Lower leg skin (tissue), 4 donors: Measurements from ENCODE around the gene CWH43. TPM values are rescaled to one million over a fixed set of nuclear protein-coding genes. Genes with fewer than 3 reads are reported as not detected.

Experiments used
- DNase-seq, 2 donors: peaks; one replicate each; pipeline ENCODE4 v3.0.0-alpha.2; 2019; ENCODE audit warnings: low spot score in 2 of 2
- H3K4me3 ChIP-seq: fragments of 200-600 bp; sonication (generic); 2 replicates; pipeline ENCODE4 v1.5.1; 2017; ENCODE audit warnings: mild to moderate bottlenecking, low read depth; ENCODE audit not compliant: poor library complexity, severe bottlenecking
- POLR2A ChIP-seq, 2 donors: fragments of 450-650 bp; IDR thresholded peaks; one replicate each; pipeline ENCODE4 v1.6.1; 2016 to 2017; ENCODE audit warnings: antibody characterized with exemption in 2 of 2, mild to moderate bottlenecking in 1 of 2, moderate library complexity in 1 of 2
- WGBS, 2 donors: methylation state at CpG; one replicate each; pipeline ENCODE4 v1.1.5; 2018; 5-methylcytosine and 5-hydroxymethylcytosine counted together
- intact Hi-C: fragments of 100-400 bp; cut with DNase I; formaldehyde crosslinking; loops from one replicate; pipeline ENCODE4 v1.15.0; 2023; ENCODE audit warnings: low total_unique reads
- total RNA-seq, 4 donors: library from RNA; depleted of rRNA; stranded (reverse); fragments of >200 nt; gene quantifications; one replicate each; pipeline ENCODE4 v1.1.0, GENCODE V29; 2016
- TF ChIP-seq, protein P1 (sequence below), 3 donors: fragments of 450-650 bp; IDR thresholded peaks; one replicate each; pipeline ENCODE4 v1.5.1; 2016; ENCODE audit warnings: antibody characterized with exemption in 3 of 3, mild to moderate bottlenecking in 3 of 3, moderate library complexity in 2 of 3

The CWH43 gene
- total RNA-seq, 4 donors from 2014 or later: 37.0 to 60.3 (median 47.6) TPM

DNA sequence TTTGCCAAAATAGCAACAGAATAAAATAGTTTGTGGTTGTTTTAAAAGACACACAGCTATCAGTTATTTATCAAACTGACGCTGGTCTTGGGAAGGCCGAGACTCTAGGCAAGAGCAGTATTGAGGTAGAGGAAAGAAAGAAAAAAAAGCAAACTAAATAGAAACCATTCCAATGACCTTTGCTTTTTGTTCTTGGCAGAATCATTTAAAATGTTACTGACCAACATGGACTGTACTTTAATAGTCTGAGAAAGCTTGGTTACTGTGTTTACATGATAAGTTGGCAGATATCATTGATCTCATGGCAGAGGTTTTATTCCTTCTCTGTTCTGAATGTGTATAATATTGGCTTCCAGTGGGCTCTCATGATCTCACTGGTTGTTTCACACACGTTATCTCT lies 11.9 kb downstream of the CWH43 start:
- DNase-seq: no peak
- TF ChIP-seq, protein P1, sequence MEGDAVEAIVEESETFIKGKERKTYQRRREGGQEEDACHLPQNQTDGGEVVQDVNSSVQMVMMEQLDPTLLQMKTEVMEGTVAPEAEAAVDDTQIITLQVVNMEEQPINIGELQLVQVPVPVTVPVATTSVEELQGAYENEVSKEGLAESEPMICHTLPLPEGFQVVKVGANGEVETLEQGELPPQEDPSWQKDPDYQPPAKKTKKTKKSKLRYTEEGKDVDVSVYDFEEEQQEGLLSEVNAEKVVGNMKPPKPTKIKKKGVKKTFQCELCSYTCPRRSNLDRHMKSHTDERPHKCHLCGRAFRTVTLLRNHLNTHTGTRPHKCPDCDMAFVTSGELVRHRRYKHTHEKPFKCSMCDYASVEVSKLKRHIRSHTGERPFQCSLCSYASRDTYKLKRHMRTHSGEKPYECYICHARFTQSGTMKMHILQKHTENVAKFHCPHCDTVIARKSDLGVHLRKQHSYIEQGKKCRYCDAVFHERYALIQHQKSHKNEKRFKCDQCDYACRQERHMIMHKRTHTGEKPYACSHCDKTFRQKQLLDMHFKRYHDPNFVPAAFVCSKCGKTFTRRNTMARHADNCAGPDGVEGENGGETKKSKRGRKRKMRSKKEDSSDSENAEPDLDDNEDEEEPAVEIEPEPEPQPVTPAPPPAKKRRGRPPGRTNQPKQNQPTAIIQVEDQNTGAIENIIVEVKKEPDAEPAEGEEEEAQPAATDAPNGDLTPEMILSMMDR (IDR thresholded peaks at IDR 0.05): no peak
- TF ChIP-seq POLR2A (IDR thresholded peaks at IDR 0.05): no peak
- no peak overlapping the region for H3K4me3 ChIP-seq
- intact Hi-C loops: no loop called here
- 80 to 83% methylated on average over 3 of the region's 3 CpGs for WGBS, 2 donors

DNA sequence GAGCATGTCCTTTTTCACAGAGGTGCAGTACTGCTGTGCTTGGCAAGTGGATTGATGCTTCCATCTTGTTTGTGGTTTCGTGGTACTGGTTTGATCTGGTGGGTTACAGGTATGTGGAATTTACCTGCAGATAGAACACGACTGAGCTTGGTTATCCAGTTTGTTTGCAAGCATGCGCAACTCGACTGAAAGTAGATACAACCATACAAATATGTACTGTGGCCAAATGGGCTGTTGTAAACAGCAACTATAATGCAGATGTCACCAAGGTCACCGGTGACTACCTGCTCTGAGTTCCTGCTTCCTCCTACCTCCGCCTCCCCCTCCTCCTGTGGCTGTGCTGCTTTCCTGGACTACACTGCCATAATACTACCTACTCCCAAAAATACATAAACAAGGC lies 12.4 kb downstream of the CWH43 start:
- TF ChIP-seq, protein P1 (IDR thresholded peaks at IDR 0.05): no peak
- no peak for TF ChIP-seq POLR2A (IDR thresholded peaks at IDR 0.05)
- 85 to 88% methylated on average over 6 of the region's 6 CpGs for WGBS, 2 donors
- H3K4me3 ChIP-seq: no peak overlapping the region
- intact Hi-C loops: no loop called here
- no peak for DNase-seq

DNA sequence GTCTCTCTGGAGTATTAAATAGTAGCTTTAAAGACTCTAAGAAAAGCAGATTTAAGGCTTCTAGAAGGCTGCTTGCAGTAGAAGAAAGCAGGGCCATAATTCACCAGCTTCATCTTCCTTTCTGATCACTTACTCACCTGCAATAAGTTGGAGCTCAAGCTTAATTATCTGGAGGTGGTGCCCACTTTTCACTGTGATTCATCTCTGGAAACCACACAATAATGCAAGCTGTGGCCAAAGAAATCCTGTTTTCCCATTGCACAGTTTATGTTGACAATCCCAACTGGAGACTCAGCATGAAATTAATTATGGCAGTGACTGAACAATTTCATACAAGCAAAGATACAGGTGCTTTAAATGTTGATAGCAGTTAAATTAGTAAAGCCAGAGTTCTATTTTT lies 14.7 kb downstream of the CWH43 start:
- DNase-seq: no peak
- intact Hi-C loops: no loop called here
- no peak overlapping the region for H3K4me3 ChIP-seq
- no peak for TF ChIP-seq POLR2A (IDR thresholded peaks at IDR 0.05)
- TF ChIP-seq, protein P1 (IDR thresholded peaks at IDR 0.05): no peak

DNA sequence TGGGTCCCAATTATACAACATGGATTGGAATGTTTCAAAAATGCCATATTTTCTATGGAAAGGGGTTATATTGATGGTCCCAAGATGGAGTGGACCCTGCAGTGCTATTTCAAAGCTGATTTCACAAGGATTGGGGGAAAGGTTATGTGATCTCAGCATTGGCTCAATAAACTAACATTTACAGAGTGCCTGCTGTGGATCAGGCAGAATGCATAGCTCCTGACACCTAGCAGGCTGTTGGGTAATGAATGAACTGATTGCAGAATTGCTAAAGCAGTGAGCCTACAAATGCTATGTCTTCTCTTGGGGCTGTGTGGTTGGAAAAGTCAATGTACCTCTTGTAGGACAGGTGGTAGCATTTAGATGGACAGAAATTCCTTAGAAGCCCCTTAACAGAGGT lies 16.9 kb downstream of the CWH43 start:
- no peak for DNase-seq
- TF ChIP-seq, protein P1 (IDR thresholded peaks at IDR 0.05): no peak
- TF ChIP-seq POLR2A (IDR thresholded peaks at IDR 0.05): no peak
- intact Hi-C loops: no loop called here
- H3K4me3 ChIP-seq: no peak overlapping the region

DNA sequence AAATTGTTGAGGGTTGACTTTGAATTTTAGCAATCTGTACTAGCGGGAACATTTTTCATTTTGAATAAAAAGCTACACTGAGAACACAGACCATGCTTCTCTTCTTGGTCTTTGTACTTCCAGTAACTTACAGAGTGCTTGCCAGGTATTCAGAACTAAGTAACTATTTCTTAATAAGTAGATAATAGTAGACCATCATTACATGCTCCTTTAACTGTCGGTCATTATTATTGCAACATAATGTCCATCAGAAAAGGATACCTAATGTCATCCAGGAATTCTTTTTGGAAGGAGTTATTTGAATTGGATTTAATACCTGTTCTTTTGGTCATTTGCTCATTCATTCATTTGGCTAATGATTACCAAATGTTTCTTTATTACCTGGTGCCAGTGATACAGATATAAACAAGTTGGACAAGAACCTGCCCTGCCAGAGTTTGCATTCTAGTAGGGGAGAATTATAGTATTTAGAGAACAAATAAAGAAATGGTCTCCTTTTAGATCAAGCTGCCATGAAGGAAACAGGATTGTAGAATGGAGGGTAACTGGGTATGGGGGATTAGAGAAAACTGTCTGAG lies 32.7 kb downstream of the CWH43 start:
- 87 to 89% methylated on average over 2 of the region's 2 CpGs for WGBS, 2 donors
- H3K4me3 ChIP-seq: no peak overlapping the region
- intact Hi-C loops: no loop called here
- DNase-seq: no peak
- TF ChIP-seq, protein P1 (IDR thresholded peaks at IDR 0.05): no peak
- TF ChIP-seq POLR2A (IDR thresholded peaks at IDR 0.05): no peak

DNA sequence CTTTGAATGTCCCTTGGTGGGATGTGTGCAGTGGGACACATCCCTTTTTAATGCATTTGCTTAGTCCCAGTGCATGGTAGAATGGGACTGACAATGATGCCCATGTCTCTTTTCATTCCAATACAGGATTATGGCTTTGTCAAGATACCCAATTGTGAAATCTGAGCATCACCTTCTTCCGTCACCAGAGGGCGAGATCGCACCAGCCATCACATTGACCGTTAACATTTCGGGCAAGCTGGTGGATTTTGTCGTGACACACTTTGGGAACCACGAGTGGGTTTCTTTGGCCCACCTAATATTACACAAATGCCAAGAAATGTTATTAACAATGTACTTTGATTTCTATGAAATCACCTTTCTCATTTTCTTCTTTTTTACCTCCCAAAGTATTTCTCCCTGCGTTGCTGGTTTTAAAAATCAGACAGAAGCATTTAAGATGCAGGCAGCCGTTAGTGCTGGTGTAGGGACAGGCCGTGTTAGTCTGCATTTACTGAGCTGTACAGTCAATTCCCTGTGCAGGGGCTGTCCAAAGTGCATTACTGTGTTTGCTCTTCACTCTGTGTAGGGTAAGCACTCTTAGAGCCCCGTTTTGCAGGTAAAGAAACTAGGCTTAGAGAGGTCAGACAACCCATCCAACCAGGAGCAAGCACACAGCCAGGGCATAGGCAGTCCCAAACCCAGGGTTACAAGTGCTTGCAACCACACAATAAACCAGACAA lies 46.5 kb downstream of the CWH43 start:
- intact Hi-C loops: no loop called here
- TF ChIP-seq POLR2A (IDR thresholded peaks at IDR 0.05): no peak
- TF ChIP-seq, protein P1 (IDR thresholded peaks at IDR 0.05): no peak
- DNase-seq: no peak
- no peak overlapping the region for H3K4me3 ChIP-seq
- 39 to 40% methylated on average over 11 of the region's 11 CpGs for WGBS, 2 donors
